CD4-positive, CD25-positive, alpha-beta regulatory T cell (primary cell): ENCODE data around the gene TNKS1BP1. TPM values are rescaled to one million over a fixed set of nuclear protein-coding genes. Genes with fewer than 3 reads are reported as not detected.

Experiments
- ATAC-seq, 2 donors: fragments of 150-1000 bp; cut with Tn5 transposase; one replicate each; pipeline ENCODE4 v1.10.0; 2021; ENCODE audit warnings: low read depth in 2 of 2, moderate number of reproducible peaks in 2 of 2, moderate library complexity in 1 of 2
- DNase-seq, 3 donors: peaks; one replicate each; pipeline versions ENCODE4 v3.0.0 to v3.0.0-alpha.2; 2012 to 2022; ENCODE audit warnings: mixed read lengths in 1 of 3
- H3K27ac ChIP-seq: one replicate; pipeline ENCODE4 v1.7.0; 2013; ENCODE audit warnings: mild to moderate bottlenecking, low read length; ENCODE audit not compliant: insufficient read depth, poor library complexity, severe bottlenecking
- H3K27me3 ChIP-seq: one replicate; pipeline ENCODE4 v1.7.0; 2013; ENCODE audit warnings: low read length; ENCODE audit not compliant: control insufficient read depth, insufficient read depth
- H3K36me3 ChIP-seq: one replicate; pipeline ENCODE4 v1.7.0; 2013; ENCODE audit warnings: mild to moderate bottlenecking, low read length, moderate library complexity; ENCODE audit not compliant: control insufficient read depth, insufficient read depth
- H3K4me1 ChIP-seq: 2 replicates; pipeline ENCODE4 v1.7.0; 2013; ENCODE audit warnings: mild to moderate bottlenecking, low read length; ENCODE audit not compliant: insufficient read depth, control insufficient read depth, poor library complexity, severe bottlenecking
- H3K4me3 ChIP-seq: one replicate; pipeline ENCODE4 v1.7.0; 2013; ENCODE audit warnings: low read depth, mild to moderate bottlenecking, low read length, moderate library complexity
- H3K9me3 ChIP-seq, 2 experiments: 1 replicate in 1 of 2; 2 replicates in 1 of 2; pipeline ENCODE4 v1.7.0; 2013; ENCODE audit warnings: low read length in 2 of 2, mild to moderate bottlenecking in 1 of 2, moderate library complexity in 1 of 2; ENCODE audit not compliant: control insufficient read depth in 2 of 2
- H3K27ac Mint-ChIP-seq, 3 donors: one replicate each; pipeline ENCODE4 v1.8.0; 2020 to 2022; ENCODE audit warnings: mild to moderate bottlenecking in 3 of 3, mixed read lengths in 3 of 3, moderate library complexity in 2 of 3
- H3K27me3 Mint-ChIP-seq: one replicate; pipeline ENCODE4 v1.8.0; 2022; ENCODE audit warnings: mild to moderate bottlenecking, mixed read lengths
- H3K36me3 Mint-ChIP-seq: one replicate; pipeline ENCODE4 v1.8.0; 2020; ENCODE audit warnings: mixed read lengths
- H3K4me1 Mint-ChIP-seq, 4 donors: one replicate each; pipeline ENCODE4 v1.8.0; 2020 to 2022; ENCODE audit warnings: mixed read lengths in 4 of 4, mild to moderate bottlenecking in 1 of 4
- H3K4me3 Mint-ChIP-seq, 4 donors: one replicate each; pipeline ENCODE4 v1.8.0; 2020 to 2022; ENCODE audit warnings: mild to moderate bottlenecking in 4 of 4, mixed read lengths in 4 of 4, moderate library complexity in 3 of 4
- H3K9me3 Mint-ChIP-seq, 7 donors: one replicate each; pipeline ENCODE4 v1.8.0; 2020 to 2022; ENCODE audit warnings: mixed read lengths in 7 of 7, mild to moderate bottlenecking in 3 of 7, moderate library complexity in 2 of 7
- polyA plus RNA-seq, 4 donors: library from polyadenylated mRNA; unstranded; fragments of 300-500 nt; fragmentation: Illumina TruSeq; gene quantifications; one replicate each; pipeline ENCODE4 v1.2.3, GENCODE V29; 2021
- total RNA-seq: library from RNA; stranded (reverse); gene quantifications from one replicate; pipeline ENCODE4 v1.2.3, GENCODE V29; 2022

TNKS1BP1 gene
- total and polyA plus RNA-seq, 5 donors from 2014 or later = 1.5 to 16.3 (median 2.1) TPM

DNA sequence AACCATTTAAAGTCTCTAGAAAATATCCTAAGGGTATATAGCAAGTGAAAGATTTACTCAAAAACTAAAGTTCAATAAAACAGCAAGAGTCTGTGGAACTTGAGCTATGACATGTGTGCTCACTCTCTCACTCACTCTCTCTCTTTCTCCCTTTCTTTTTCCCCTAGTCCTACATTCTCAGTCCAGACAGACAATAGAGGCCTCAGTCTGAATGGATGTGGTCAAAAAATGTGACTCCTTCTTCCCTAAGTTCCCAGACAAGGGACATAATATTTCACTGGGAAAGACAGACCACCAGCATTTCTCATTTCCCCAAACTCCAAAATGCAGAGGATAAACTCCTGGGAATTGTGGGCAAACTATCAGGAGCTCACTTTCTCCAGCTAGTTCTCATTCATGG lies 70.1 kb downstream of the TNKS1BP1 start:
- Histone ChIP-seq H3K4me1 (no peaks in the 10 kb centered on the region), H3K4me3 (no peak overlapping the region), H3K9me3 (peaks cover 0 to 2% of the 10 kb centered on the region in 2 experiments), H3K27me3 (peaks cover 15% of the 10 kb centered on the region), H3K36me3 (no peaks in the 10 kb centered on the region), H3K27ac (no peak overlapping the region)
- no peaks in the 10 kb centered on the region for H3K4me1 Mint-ChIP-seq
- DNase-seq (no peak), ATAC-seq (no peak)
- peaks cover 0 to 10% (median 2%) of the 10 kb centered on the region in 7 donors for H3K9me3 Mint-ChIP-seq
- no peaks in the 10 kb centered on the region for H3K36me3 Mint-ChIP-seq
- H3K27ac Mint-ChIP-seq = no peak overlapping the region
- H3K27me3 Mint-ChIP-seq = peaks cover 26% of the 10 kb centered on the region
- no peak overlapping the region for H3K4me3 Mint-ChIP-seq

DNA sequence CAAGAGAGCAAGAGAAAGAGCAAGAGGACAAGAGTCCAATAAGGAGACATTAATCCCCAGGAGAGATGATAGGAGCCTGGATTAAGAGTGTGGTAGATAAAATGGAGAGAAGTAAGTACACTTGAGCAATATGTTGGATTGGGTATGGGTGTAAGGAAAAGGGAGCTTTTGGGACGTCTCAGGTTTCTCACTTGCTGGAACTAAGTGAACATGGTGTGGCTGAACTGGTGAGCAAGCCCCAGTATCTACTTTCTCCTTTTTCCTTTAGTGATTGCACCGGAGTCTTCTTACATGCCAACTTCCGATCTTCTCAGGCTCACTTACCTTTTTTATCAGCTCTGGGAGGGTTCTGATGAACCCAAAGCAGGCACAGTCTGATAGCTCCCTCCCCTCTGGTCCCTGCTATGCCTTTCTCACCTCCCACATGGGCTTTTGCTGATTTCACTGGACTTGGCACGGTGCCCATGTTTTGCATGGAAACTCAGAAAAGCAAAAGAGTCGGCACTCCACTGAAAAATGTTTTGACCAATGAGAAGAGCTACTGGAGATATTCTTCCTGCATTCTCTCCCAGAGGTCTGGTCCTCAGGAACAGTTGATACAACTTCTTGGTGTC lies 73.2 kb downstream of the TNKS1BP1 start:
- peaks cover 0 to 6% (median 1%) of the 10 kb centered on the region in 7 donors for H3K9me3 Mint-ChIP-seq
- no peaks in the 10 kb centered on the region for H3K4me1 Mint-ChIP-seq
- no peak overlapping the region for H3K4me3 Mint-ChIP-seq
- ATAC-seq (no peak), DNase-seq (no peak)
- H3K4me3 ChIP-seq = no peak overlapping the region
- H3K27ac ChIP-seq = no peak overlapping the region
- H3K4me1 ChIP-seq = no peaks in the 10 kb centered on the region
- no peaks in the 10 kb centered on the region for H3K9me3 ChIP-seq
- H3K36me3 Mint-ChIP-seq = no peaks in the 10 kb centered on the region
- peaks cover 18% of the 10 kb centered on the region for H3K27me3 Mint-ChIP-seq
- no peak overlapping the region for H3K27ac Mint-ChIP-seq
- H3K27me3 ChIP-seq = peaks cover 7% of the 10 kb centered on the region
- no peaks in the 10 kb centered on the region for H3K36me3 ChIP-seq

DNA sequence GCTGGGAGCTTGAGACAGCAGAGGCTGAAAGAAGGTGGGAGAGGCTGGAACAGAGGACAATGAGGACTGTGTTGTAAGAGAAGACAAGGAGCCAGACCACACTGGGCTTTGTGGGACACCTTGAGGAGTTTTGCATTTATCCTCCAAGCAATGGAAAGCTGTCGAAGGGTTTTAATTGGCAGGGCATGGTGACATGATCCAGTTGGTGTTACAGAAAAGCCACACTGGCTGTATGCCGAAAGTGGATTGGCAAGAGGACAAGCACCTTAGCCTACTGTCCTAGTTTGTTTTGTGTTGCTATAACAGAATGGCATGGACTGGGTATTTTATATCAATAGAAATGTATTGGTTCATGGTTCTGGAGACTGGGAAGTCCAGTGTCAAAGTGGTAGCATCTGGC lies 73.7 kb downstream of the TNKS1BP1 start:
- H3K9me3 ChIP-seq = no peaks in the 10 kb centered on the region
- no peaks in the 10 kb centered on the region for H3K4me1 ChIP-seq
- no peak for ATAC-seq
- Mint-ChIP-seq H3K9me3 (peaks cover 0 to 4% (median under 1%) of the 10 kb centered on the region in 7 donors), H3K4me1 (no peaks in the 10 kb centered on the region), H3K36me3 (no peaks in the 10 kb centered on the region), H3K27me3 (peaks cover 16% of the 10 kb centered on the region), H3K4me3 (no peak overlapping the region), H3K27ac (no peak overlapping the region)
- no peak overlapping the region for H3K4me3 ChIP-seq
- no peaks in the 10 kb centered on the region for H3K36me3 ChIP-seq
- H3K27ac ChIP-seq = no peak overlapping the region
- peaks cover 7% of the 10 kb centered on the region for H3K27me3 ChIP-seq
- DNase-seq = no peak

Other genes starting within 250 kb of the TNKS1BP1 start
- not detected for gene LRRC55, start 143.0 kb downstream of the TNKS1BP1 start, total RNA-seq
- not detected for gene LRRC55, start 143.0 kb downstream of the TNKS1BP1 start, polyA plus RNA-seq
- not detected for gene APLNR, start 87.7 kb downstream of the TNKS1BP1 start, total RNA-seq
- not detected for gene APLNR, start 87.7 kb downstream of the TNKS1BP1 start, polyA plus RNA-seq
- gene SSRP1, start 10.9 kb upstream of the TNKS1BP1 start, total RNA-seq = 54.6 TPM
- 10 to 100 TPM; 20.5 to 29.5 (median 27.2) TPM for gene SSRP1, start 10.9 kb upstream of the TNKS1BP1 start, polyA plus RNA-seq
- not detected for gene P2RX3, start 13.4 kb upstream of the TNKS1BP1 start, total RNA-seq
- gene P2RX3, start 13.4 kb upstream of the TNKS1BP1 start, polyA plus RNA-seq = not detected
- gene PRG3, start 56.2 kb upstream of the TNKS1BP1 start, total RNA-seq = not detected
- gene PRG3, start 56.2 kb upstream of the TNKS1BP1 start, polyA plus RNA-seq = not detected
- gene PRG2, start 65.7 kb upstream of the TNKS1BP1 start, total RNA-seq = not detected
- under 1 TPM in 1 of 4 donors, not detected in 3; 0.13 TPM for gene PRG2, start 65.7 kb upstream of the TNKS1BP1 start, polyA plus RNA-seq
- gene SLC43A3, start 102.2 kb upstream of the TNKS1BP1 start, total RNA-seq = 19.1 TPM
- gene SLC43A3, start 102.2 kb upstream of the TNKS1BP1 start, polyA plus RNA-seq = 10 to 100 TPM; 21.6 to 36.9 (median 27.3) TPM
- gene RTN4RL2, start 135.6 kb upstream of the TNKS1BP1 start, total RNA-seq = not detected
- gene RTN4RL2, start 135.6 kb upstream of the TNKS1BP1 start, polyA plus RNA-seq = under 1 TPM in 1 of 4 donors, not detected in 3; 0.11 TPM
- 12.8 TPM for gene SLC43A1, start 190.8 kb upstream of the TNKS1BP1 start, total RNA-seq
- gene SLC43A1, start 190.8 kb upstream of the TNKS1BP1 start, polyA plus RNA-seq = 10 to 100 TPM; 22.9 to 29.9 (median 26.2) TPM
- gene TIMM10, start 205.8 kb upstream of the TNKS1BP1 start, total RNA-seq = 21.2 TPM
- 10 to 100 TPM; 52.1 to 84.7 (median 65.7) TPM for gene TIMM10, start 205.8 kb upstream of the TNKS1BP1 start, polyA plus RNA-seq
- not detected for gene SMTNL1, start 212.6 kb upstream of the TNKS1BP1 start, total RNA-seq
- gene SMTNL1, start 212.6 kb upstream of the TNKS1BP1 start, polyA plus RNA-seq = under 1 TPM in 2 of 4 donors, not detected in 2; 0.21 to 0.36 TPM
- gene UBE2L6, start 242.7 kb upstream of the TNKS1BP1 start, total RNA-seq = 103 TPM
- gene UBE2L6, start 242.7 kb upstream of the TNKS1BP1 start, polyA plus RNA-seq = 100 to 1,000 TPM; 277 to 406 (median 320) TPM